GM23248 (cell line): Measurements from ENCODE around the gene INS. TPM values are rescaled to one million over a fixed set of nuclear protein-coding genes. Genes with fewer than 3 reads are reported as not detected.
"Not testable (repeated sequence)": the region's sequence is repeated elsewhere in the genome, so short reads cannot be mapped to it uniquely, and the experiment has no call there.

Experiments
- DNase-seq: peaks from one replicate; pipeline ENCODE4 v3.0.0-alpha.2; 2015
- H2AFZ ChIP-seq: fragments of 200-600 bp; sonication (generic); 2 replicates; pipeline ENCODE4 v1.6.1; 2016; ENCODE audit warnings: antibody characterized with exemption
- H3F3A ChIP-seq: fragments of 200-600 bp; sonication (generic); 2 replicates; pipeline ENCODE4 v1.6.1; 2016; ENCODE audit warnings: mild to moderate bottlenecking, antibody characterized with exemption, mixed run types; ENCODE audit not compliant: insufficient read depth
- H3K27ac ChIP-seq: fragments of 200-600 bp; sonication (generic); 2 replicates; pipeline ENCODE4 v1.5.1; 2016; ENCODE audit warnings: mild to moderate bottlenecking
- H3K27me3 ChIP-seq: fragments of 200-600 bp; sonication (generic); replicated peaks from 2 replicates; pipeline ENCODE4 v1.6.1; 2016; ENCODE audit warnings: mild to moderate bottlenecking; ENCODE audit not compliant: insufficient read depth
- H3K36me3 ChIP-seq: fragments of 200-600 bp; sonication (generic); 2 replicates; pipeline ENCODE4 v1.6.1; 2016; ENCODE audit warnings: low read depth, mild to moderate bottlenecking
- H3K4me1 ChIP-seq: fragments of 200-600 bp; sonication (generic); 2 replicates; pipeline ENCODE4 v1.6.1; 2016; ENCODE audit warnings: mild to moderate bottlenecking; ENCODE audit not compliant: insufficient read depth
- H3K4me2 ChIP-seq: fragments of 200-600 bp; sonication (generic); one replicate; pipeline ENCODE4 v1.6.1; 2016; ENCODE audit warnings: mild to moderate bottlenecking; ENCODE audit not compliant: unreplicated experiment
- H3K4me3 ChIP-seq: fragments of 200-600 bp; sonication (generic); 2 replicates; pipeline ENCODE4 v1.5.1; 2016; ENCODE audit warnings: mild to moderate bottlenecking
- H3K79me2 ChIP-seq: fragments of 200-600 bp; sonication (generic); 2 replicates; pipeline ENCODE4 v1.6.1; 2016; ENCODE audit warnings: mild to moderate bottlenecking; ENCODE audit not compliant: insufficient read depth
- H3K9ac ChIP-seq: fragments of 200-600 bp; sonication (generic); 2 replicates; pipeline ENCODE4 v1.6.1; 2016; ENCODE audit warnings: mild to moderate bottlenecking
- H3K9me2 ChIP-seq: fragments of 200-600 bp; sonication (generic); 2 replicates; pipeline ENCODE4 v1.6.1; 2016; ENCODE audit warnings: mixed run types, mild to moderate bottlenecking, moderate library complexity; ENCODE audit not compliant: insufficient read depth
- H3K9me3 ChIP-seq: fragments of 200-600 bp; sonication (generic); one replicate; pipeline ENCODE4 v1.6.1; 2017; ENCODE audit warnings: low read depth
- H4K20me1 ChIP-seq: fragments of 200-600 bp; sonication (generic); 2 replicates; pipeline ENCODE4 v1.6.0; 2016; ENCODE audit not compliant: insufficient read depth
- EZH2 ChIP-seq: fragments of 200-600 bp; sonication (generic); IDR thresholded peaks from 2 replicates; pipeline ENCODE4 v1.6.1; 2018; ENCODE audit warnings: antibody characterized with exemption, mild to moderate bottlenecking; ENCODE audit not compliant: insufficient read depth, poor library complexity, severe bottlenecking
- EZH2phosphoT487 ChIP-seq: fragments of 200-600 bp; sonication (generic); IDR thresholded peaks from 2 replicates; pipeline ENCODE4 v1.6.1; 2018; ENCODE audit warnings: antibody characterized with exemption, moderate library complexity, mild to moderate bottlenecking, low read depth; ENCODE audit not compliant: insufficient read depth
- WGBS, 2 experiments: methylation state at CpG; one replicate each; pipeline ENCODE4 v1.1.6; 2015 to 2017; ENCODE audit warnings: low lambda C conversion rate in 2 of 2, low coverage in 1 of 2; ENCODE audit errors: missing lambda C conversion rate in 2 of 2; 5-methylcytosine and 5-hydroxymethylcytosine counted together
- in situ Hi-C: fragments of 300-500 bp; cut with MboI; formaldehyde crosslinking; loops from 2 replicates; pipeline ENCODE4 v1.15.0; 2020
- polyA plus RNA-seq: library from polyadenylated mRNA; unstranded; fragments of >200 nt; fragmentation: Nextera tagmentation; extraction: Ambion mirVana; gene quantifications from 2 replicates; pipeline ENCODE4 v1.2.1, GENCODE V29; 2016
- total RNA-seq: library from RNA; depleted of rRNA; stranded (reverse); fragments of >200 nt; shearing (Covaris generic); gene quantifications from 2 replicates; pipeline ENCODE4 v1.2.3, GENCODE V29; 2014

INS gene
- total and polyA plus RNA-seq, 2 experiments from 2014 or later = not detected

DNA sequence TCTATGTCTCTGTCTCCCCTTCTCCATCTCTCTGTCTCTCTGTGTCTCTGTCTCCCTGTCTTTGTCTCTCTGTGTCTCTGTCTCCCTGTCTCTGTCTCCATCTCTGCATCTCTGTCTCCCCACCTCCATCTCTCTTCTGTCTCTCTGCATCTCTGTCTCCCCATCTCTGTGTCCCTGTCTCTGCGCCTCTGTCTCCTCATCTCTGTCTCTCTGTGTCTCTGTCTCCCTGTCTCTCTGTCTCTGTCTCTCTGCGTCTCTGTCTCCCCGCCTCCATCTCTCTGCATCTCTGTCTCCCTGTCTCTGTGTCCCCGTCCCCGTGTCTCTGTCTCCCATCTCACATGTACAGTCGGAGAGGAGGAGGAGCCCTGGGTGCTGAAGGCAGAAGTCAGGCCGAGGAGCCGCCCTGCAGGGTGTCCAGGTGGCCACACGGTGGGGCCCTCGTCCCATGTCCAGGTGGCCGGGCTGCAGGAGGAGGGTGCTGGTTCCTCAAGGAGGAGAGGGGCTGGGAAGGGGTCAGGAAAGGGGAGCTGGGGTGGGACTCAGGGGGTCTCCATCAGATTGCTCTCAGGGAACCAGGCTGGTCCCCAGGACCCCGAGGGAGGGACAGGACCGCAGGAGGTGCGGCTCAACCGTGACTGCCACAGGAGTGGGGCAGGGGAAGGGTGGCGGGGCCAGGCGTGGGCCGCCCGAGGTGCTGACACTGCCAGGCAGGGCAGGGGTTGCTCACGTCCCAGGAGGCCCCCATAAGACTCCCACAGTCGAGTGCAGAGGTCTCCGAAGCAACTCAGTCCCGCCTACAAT, 36.2 kb upstream of the INS start:
- Histone ChIP-seq H3K4me3 (no peak overlapping the region), H3K27ac (no peak overlapping the region), H4K20me1 (no peaks in the 10 kb centered on the region), H3K9me3 (no peaks in the 10 kb centered on the region), H3K36me3 (no peaks in the 10 kb centered on the region), H3K9me2 (no peaks in the 10 kb centered on the region), H3K9ac (no peak overlapping the region), H3K4me1 (no peaks in the 10 kb centered on the region), H2AFZ (no peak overlapping the region), H3K27me3 (0 out of 2 replicates have a peak, but pooled peaks cover 9% of the 10 kb centered on the region), H3K4me2 (no peak overlapping the region), H3F3A (no peaks in the 10 kb centered on the region), H3K79me2 (no peaks in the 10 kb centered on the region)
- peak; percentile 85 for DNase-seq
- 21 to 25% methylated on average over 23 of the region's 23 CpGs for WGBS, 2 experiments
- TF ChIP-seq EZH2 (no peak), EZH2phosphoT487 (no peak)
- in situ Hi-C loops = loop anchor here (25.0 kb wide), 2 partner anchors 90 to 690 kb away; partner anchors contain the start of gene CDKN1C

GRCh38 chr11:2195756-2196088, 34.7 kb upstream of the INS start:
- no peaks in the 10 kb centered on the region for H3K9me2 ChIP-seq
- H3K27me3 ChIP-seq = peaks cover 11% of the 10 kb centered on the region; the same call in 1 of the 2 replicates
- H3K9ac ChIP-seq = no peak overlapping the region
- H3K27ac ChIP-seq = no peak overlapping the region
- no peaks in the 10 kb centered on the region for H3K9me3 ChIP-seq
- H3K4me2 ChIP-seq = no peak overlapping the region
- no peaks in the 10 kb centered on the region for H3K79me2 ChIP-seq
- H3F3A ChIP-seq = no peaks in the 10 kb centered on the region
- DNase-seq = no peak
- in situ Hi-C loops = loop anchor here (25.0 kb wide), 2 partner anchors 92 to 692 kb away; partner anchors contain the start of gene CDKN1C
- no peaks in the 10 kb centered on the region for H3K4me1 ChIP-seq
- H3K4me3 ChIP-seq = no peak overlapping the region
- no peak overlapping the region for H2AFZ ChIP-seq
- no peaks in the 10 kb centered on the region for H3K36me3 ChIP-seq
- no peaks in the 10 kb centered on the region for H4K20me1 ChIP-seq
- 46 to 54% methylated on average over 7 of the region's 7 CpGs for WGBS, 2 experiments
- no peak for TF ChIP-seq EZH2phosphoT487
- TF ChIP-seq EZH2 = no peak

DNA sequence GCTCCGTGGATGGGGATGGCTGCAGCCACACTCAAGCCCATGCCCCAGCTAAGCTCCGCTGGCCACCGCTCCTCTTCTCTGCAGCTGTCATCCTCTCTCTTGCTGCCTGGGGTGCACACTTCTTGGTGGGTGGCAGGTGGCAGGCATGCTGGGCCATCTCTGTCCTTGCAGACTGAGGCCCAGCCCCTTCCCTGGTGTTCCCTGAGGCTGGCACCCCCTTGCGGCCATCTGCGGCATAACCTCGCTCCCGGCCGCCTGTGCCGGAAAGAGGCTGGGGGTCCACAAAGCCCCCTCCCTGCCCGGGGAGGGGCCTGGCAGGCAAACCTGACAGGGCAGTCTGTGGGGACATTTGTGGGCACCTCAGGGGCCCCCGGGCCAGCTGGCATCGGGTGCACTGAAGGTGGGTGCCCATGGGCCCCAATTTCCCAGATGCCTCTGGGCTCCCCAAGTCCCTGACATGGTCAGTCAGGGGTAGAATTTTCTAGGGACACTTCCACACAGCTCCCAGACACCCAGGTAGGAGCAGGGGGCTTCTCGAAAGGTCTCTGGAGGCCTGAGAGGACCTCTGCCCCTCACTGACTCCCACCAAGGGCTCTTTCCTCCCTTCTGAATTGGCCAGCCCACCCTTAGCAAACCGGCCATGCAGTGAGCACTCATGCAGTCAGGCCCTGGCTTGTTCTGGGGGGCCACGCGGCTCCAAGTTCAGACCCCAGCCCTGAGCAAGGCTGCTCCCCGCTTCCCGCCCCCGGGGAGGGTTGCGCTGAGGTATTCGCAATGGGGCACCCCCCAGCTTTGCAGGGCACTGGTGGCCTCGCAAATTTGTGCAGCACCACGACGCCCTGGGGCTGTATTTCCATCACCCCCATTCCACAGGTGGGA, 34.1 kb upstream of the INS start:
- Histone ChIP-seq H3K36me3 (no peaks in the 10 kb centered on the region), H3K79me2 (no peaks in the 10 kb centered on the region), H3K9me3 (no peaks in the 10 kb centered on the region), H3K9me2 (no peaks in the 10 kb centered on the region), H3K4me3 (no peak overlapping the region), H2AFZ (no peak overlapping the region), H3F3A (no peaks in the 10 kb centered on the region), H3K27me3 (peaks cover 15% of the 10 kb centered on the region; the same call in 1 of the 2 replicates), H4K20me1 (no peaks in the 10 kb centered on the region), H3K9ac (no peak overlapping the region), H3K4me2 (no peak overlapping the region), H3K4me1 (no peaks in the 10 kb centered on the region), H3K27ac (no peak overlapping the region)
- peak; percentile 62 for DNase-seq
- TF ChIP-seq EZH2phosphoT487 (no peak), EZH2 (no peak)
- WGBS, 2 experiments = 32 to 33% methylated on average over 22 to 24 of the region's 24 CpGs
- in situ Hi-C loops = loop anchor here (25.0 kb wide), 2 partner anchors 92 to 692 kb away; partner anchors contain the start of gene CDKN1C

GRCh38 chr11:2193888-2194595, 33.0 kb upstream of the INS start:
- in situ Hi-C loops = loop anchor here (25.0 kb wide), 2 partner anchors 93 to 693 kb away; partner anchors contain the start of gene CDKN1C
- H3K9me3 ChIP-seq, H3K9me2 ChIP-seq, H4K20me1 ChIP-seq, H3K9ac ChIP-seq, H3K27ac ChIP-seq, H3K4me2 ChIP-seq, H3K79me2 ChIP-seq, H2AFZ ChIP-seq, H3K4me3 ChIP-seq, H3K4me1 ChIP-seq, H3F3A ChIP-seq, H3K36me3 ChIP-seq, DNase-seq: not testable (repeated sequence)
- H3K27me3 ChIP-seq = peaks cover 15% of the 10 kb centered on the region; the same call in 1 of the 2 replicates
- WGBS, 2 experiments = 28 to 29% methylated on average over 15 of the region's 20 CpGs
